Fibroblast of skin of left biceps (primary cell): ENCODE results near the gene VMP1.

Experiments
- DNase-seq, 2 experiments: peaks; one replicate each; pipeline ENCODE4 v3.0.0-alpha.2; 2013; ENCODE audit warnings: low read depth in 2 of 2

Gene VMP1

GRCh38 chr17:59707149-59707970 lies at the start of gene VMP1, which contains the start of gene PTRH2:
TSS of gene VMP1 (plus strand) at chr17:59707654. CDS start at chr17:59731447, 23,793 bp downstream.
TSS of gene PTRH2 (minus strand) at chr17:59707430. CDS start at chr17:59697978, 9,452 bp downstream.
- peak; percentile 99 for DNase-seq

GRCh38 chr17:59666235-59666634 lies 41.2 kb upstream of the VMP1 start:
- DNase-seq: no peak

- DNase-seq: peak; percentile 86 to 89
Observed at GRCh38 chr17:59668816-59669215, 38.6 kb upstream of the VMP1 start.

- DNase-seq: no peak
Observed at GRCh38 chr17:59669411-59669810, 38.0 kb upstream of the VMP1 start.

GRCh38 chr17:59669944-59670343 lies 37.5 kb upstream of the VMP1 start:
- no peak for DNase-seq

- DNase-seq: no peak
Observed at GRCh38 chr17:59671386-59671785, 36.1 kb upstream of the VMP1 start.

- no peak for DNase-seq
Observed at GRCh38 chr17:59675231-59675630, 32.2 kb upstream of the VMP1 start.

- peak; percentile 41 to 42 for DNase-seq
Observed at GRCh38 chr17:59676716-59677115, 30.7 kb upstream of the VMP1 start.

- DNase-seq: no peak
Observed at GRCh38 chr17:59678918-59679317, 28.5 kb upstream of the VMP1 start.

GRCh38 chr17:59680314-59680713 lies 27.1 kb upstream of the VMP1 start:
- DNase-seq: peak; percentile 29 to 30

GRCh38 chr17:59683283-59683682 lies 24.2 kb upstream of the VMP1 start:
- DNase-seq: no peak

GRCh38 chr17:59684967-59685366 lies 22.5 kb upstream of the VMP1 start:
- no peak for DNase-seq

- no peak for DNase-seq
Observed at GRCh38 chr17:59688008-59688407, 19.4 kb upstream of the VMP1 start.

GRCh38 chr17:59688496-59688895 lies 19.0 kb upstream of the VMP1 start:
- DNase-seq: no peak

GRCh38 chr17:59693582-59693981 lies 13.9 kb upstream of the VMP1 start:
- DNase-seq: no peak

GRCh38 chr17:59694344-59694743 lies 13.1 kb upstream of the VMP1 start:
- DNase-seq: no peak

- DNase-seq: no peak
Observed at GRCh38 chr17:59695945-59696681, 11.3 kb upstream of the VMP1 start.

GRCh38 chr17:59696682-59697277 lies 10.7 kb upstream of the VMP1 start:
- no peak for DNase-seq

- no peak for DNase-seq
Observed at GRCh38 chr17:59698143-59698542, 9.3 kb upstream of the VMP1 start.

- no peak for DNase-seq
Observed at GRCh38 chr17:59699218-59699617, 8.2 kb upstream of the VMP1 start.

GRCh38 chr17:59699786-59700185 lies 7.7 kb upstream of the VMP1 start:
- no peak for DNase-seq

GRCh38 chr17:59702304-59702703 lies 5.2 kb upstream of the VMP1 start:
- DNase-seq: no peak
